ENCODE results near the gene ATP8A2. TPM values are rescaled to one million over a fixed set of nuclear protein-coding genes. Genes with fewer than 3 reads are reported as not detected.

The ATP8A2 gene
- total RNA-seq, 2 donors from 2014 or later = 0.13 to 0.21 TPM

- Mint-ChIP-seq H3K27me3 (peaks cover 3% of the 10 kb centered on the region), H3K9me3 (peaks cover 7% of the 10 kb centered on the region), H3K27ac (no peak overlapping the region), H3K4me1 (no peaks in the 10 kb centered on the region), H3K4me3 (no peak overlapping the region), H3K36me3 (ENCODE audit: low read depth) (no peaks in the 10 kb centered on the region)
- ATAC-seq (replicated peaks) = no peak
Observed at GRCh38 chr13:25992076-25992475, 620.3 kb downstream of the ATP8A2 start.

GRCh38 chr13:26007261-26008125 lies 635.7 kb downstream of the ATP8A2 start:
- ATAC-seq (replicated peaks) = peak; percentile 37
- Mint-ChIP-seq H3K4me3 (no peak overlapping the region), H3K4me1 (peaks cover 5% of the 10 kb centered on the region), H3K27ac (no peak overlapping the region), H3K27me3 (peaks cover 9% of the 10 kb centered on the region), H3K36me3 (ENCODE audit: low read depth) (no peaks in the 10 kb centered on the region), H3K9me3 (peaks cover 5% of the 10 kb centered on the region)

GRCh38 chr13:26010487-26011207 lies 638.9 kb downstream of the ATP8A2 start:
- Mint-ChIP-seq H3K9me3 (no peaks in the 10 kb centered on the region), H3K4me1 (peaks cover 5% of the 10 kb centered on the region), H3K4me3 (no peak overlapping the region), H3K27ac (no peak overlapping the region), H3K27me3 (no peaks in the 10 kb centered on the region), H3K36me3 (ENCODE audit: low read depth) (no peaks in the 10 kb centered on the region)
- ATAC-seq (replicated peaks) = no peak

DNA sequence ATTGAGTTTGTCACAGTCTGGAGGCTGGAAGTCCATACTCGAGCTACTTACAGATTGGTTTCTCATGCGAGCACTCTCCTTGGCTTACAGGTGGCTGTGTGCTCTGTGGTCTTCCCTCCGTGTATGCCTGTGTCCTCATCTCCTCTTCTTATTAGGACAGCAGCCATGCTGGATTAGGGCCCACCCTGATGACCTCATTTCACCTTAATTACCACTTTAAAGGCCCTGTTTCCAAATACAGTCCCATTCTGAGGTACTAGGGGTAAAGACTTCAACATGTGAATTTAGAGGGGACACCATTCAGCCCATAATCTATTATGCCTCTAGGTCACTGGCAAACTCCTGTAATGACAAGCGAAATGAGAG lies 639.4 kb downstream of the ATP8A2 start:
- Mint-ChIP-seq H3K4me3 (peak overlapping the region; percentile 72), H3K4me1 (peaks cover 5% of the 10 kb centered on the region), H3K36me3 (ENCODE audit: low read depth) (no peaks in the 10 kb centered on the region), H3K27me3 (no peaks in the 10 kb centered on the region), H3K27ac (no peak overlapping the region), H3K9me3 (no peaks in the 10 kb centered on the region)
- ATAC-seq (replicated peaks) = no peak

GRCh38 chr13:26011996-26012821 lies 640.4 kb downstream of the ATP8A2 start:
- H3K27ac Mint-ChIP-seq = no peak overlapping the region

DNA sequence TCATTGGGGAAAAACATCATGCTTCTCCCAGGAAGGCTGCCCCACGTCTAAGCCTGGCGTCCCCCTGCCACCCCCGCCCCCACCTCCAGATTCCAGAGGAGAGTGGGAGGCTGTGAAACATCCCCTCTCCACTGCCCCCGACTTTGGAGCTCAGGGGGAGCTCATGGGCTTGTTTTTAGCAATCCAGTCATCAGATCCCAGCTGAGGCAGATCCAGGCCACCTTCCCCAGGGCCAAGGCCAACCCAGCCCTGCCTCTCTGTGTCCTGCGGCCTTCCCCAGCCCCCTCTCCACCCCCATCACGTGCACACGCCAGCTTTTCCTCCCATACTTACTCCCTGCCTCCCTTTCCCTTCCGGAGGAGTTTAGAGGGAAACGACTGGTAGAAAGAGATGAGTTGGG lies 641.2 kb downstream of the ATP8A2 start:
- H3K9me3 Mint-ChIP-seq = no peaks in the 10 kb centered on the region
- H3K27ac Mint-ChIP-seq = no peak overlapping the region
- H3K4me3 Mint-ChIP-seq = peak overlapping the region; percentile 72
- no peaks in the 10 kb centered on the region for H3K36me3 Mint-ChIP-seq (ENCODE audit: low read depth)
- no peak for ATAC-seq (replicated peaks)
- H3K4me1 Mint-ChIP-seq = peaks cover 3% of the 10 kb centered on the region
- H3K27me3 Mint-ChIP-seq = no peaks in the 10 kb centered on the region

More at GRCh38 chr13:26011996-26012821, 640.4 kb downstream of the ATP8A2 start:
- ATAC-seq (replicated peaks) = peak; percentile 88
- Mint-ChIP-seq H3K9me3 (no peaks in the 10 kb centered on the region), H3K4me3 (peak overlapping the region; percentile 72), H3K4me1 (peaks cover 5% of the 10 kb centered on the region), H3K27me3 (no peaks in the 10 kb centered on the region), H3K36me3 (ENCODE audit: low read depth) (no peaks in the 10 kb centered on the region)

GRCh38 chr13:26015271-26016125 lies 643.7 kb downstream of the ATP8A2 start:
- no peak overlapping the region for H3K4me3 Mint-ChIP-seq
- no peaks in the 10 kb centered on the region for H3K27me3 Mint-ChIP-seq
- no peaks in the 10 kb centered on the region for H3K4me1 Mint-ChIP-seq
- ATAC-seq (replicated peaks) = no peak
- H3K27ac Mint-ChIP-seq = no peak overlapping the region
- H3K9me3 Mint-ChIP-seq = no peaks in the 10 kb centered on the region
- H3K36me3 Mint-ChIP-seq (ENCODE audit: low read depth) = peaks cover 1% of the 10 kb centered on the region

GRCh38 chr13:26016189-26016588 lies 644.4 kb downstream of the ATP8A2 start:
- no peaks in the 10 kb centered on the region for H3K4me1 Mint-ChIP-seq
- H3K36me3 Mint-ChIP-seq (ENCODE audit: low read depth) = peaks cover 5% of the 10 kb centered on the region
- no peak overlapping the region for H3K4me3 Mint-ChIP-seq
- ATAC-seq (replicated peaks) = no peak
- no peak overlapping the region for H3K27ac Mint-ChIP-seq
- no peaks in the 10 kb centered on the region for H3K27me3 Mint-ChIP-seq
- no peaks in the 10 kb centered on the region for H3K9me3 Mint-ChIP-seq

DNA sequence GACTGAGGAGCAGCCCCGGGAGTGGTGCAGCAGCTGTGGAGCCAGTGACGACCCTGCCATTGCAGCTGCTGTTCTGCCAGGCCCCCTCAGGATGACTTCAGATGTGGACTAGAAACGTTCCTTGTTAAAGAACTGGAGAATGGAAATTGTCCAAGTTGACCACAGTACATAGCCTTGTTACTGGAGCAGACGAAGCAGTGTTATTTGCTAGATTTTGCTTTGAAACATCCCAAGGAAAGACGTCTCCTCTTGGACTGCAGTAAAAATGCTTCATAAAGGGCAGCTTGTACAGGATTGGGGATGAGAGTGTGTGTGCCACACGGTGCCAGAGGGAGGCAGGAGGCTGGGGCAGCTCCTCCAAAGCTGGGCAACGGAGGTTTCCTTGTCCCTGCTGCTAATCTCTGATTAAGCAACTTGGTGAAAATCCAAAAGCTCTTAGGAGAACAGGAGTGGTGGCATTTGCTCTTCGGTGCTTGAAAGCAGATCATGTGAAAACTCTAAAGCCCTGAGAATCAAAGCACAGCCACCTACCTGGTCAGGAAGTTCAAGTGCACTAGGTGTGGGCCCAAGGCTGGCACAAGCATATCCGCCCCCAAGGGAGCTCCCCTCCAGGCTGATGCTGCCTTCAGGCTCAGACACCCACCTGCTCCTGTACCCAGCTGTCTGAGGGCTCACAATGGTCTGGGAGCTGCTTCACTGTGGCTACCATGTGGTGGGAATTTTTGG lies 645.6 kb downstream of the ATP8A2 start:
- Mint-ChIP-seq H3K27ac (no peak overlapping the region), H3K27me3 (no peaks in the 10 kb centered on the region)
- no peak for ATAC-seq (replicated peaks)

DNA sequence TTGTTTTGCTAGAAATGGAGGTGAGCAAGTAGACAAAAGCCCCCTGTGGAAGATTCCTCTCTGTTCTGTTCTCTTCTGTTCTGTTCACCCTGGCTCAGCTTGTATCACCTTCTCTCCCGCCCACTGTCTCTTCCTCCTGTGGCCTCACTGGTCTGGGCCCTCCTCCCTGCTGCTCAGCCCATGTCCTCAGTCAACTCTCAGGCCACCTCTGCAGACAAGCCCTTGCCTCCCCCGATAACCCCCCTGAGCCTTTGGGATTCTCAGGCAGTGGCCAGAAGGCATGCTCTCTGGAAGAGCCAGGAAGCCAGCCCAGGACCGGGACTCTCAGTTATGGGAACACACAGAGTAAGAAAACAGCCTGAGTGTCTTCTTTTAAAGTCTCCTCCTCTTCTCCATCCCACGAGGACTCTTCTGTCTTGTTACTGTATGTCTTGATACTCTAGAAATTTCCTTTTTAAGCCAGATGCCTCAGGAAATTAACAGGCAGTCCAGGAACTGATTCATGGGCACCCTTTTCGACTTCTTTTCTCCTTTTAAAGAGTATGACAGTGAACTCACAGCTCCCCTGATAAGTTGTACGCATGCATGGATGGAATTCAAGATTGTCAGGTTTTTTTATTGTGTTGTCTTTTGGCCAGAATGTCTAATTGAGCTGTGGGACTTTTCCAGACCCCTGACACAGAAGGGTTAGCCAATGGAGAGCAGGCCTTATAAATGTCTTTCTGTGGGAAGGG lies 646.3 kb downstream of the ATP8A2 start:
- Mint-ChIP-seq H3K9me3 (no peaks in the 10 kb centered on the region), H3K4me1 (no peaks in the 10 kb centered on the region), H3K4me3 (no peak overlapping the region), H3K27ac (no peak overlapping the region), H3K27me3 (no peaks in the 10 kb centered on the region), H3K36me3 (ENCODE audit: low read depth) (peaks cover 5% of the 10 kb centered on the region)
- ATAC-seq (replicated peaks) = no peak

More for the DNA sequence above, 645.6 kb downstream of the ATP8A2 start:
- H3K36me3 Mint-ChIP-seq (ENCODE audit: low read depth) = peaks cover 5% of the 10 kb centered on the region
- H3K4me3 Mint-ChIP-seq = no peak overlapping the region
- H3K4me1 Mint-ChIP-seq = no peaks in the 10 kb centered on the region
- H3K9me3 Mint-ChIP-seq = no peaks in the 10 kb centered on the region

DNA sequence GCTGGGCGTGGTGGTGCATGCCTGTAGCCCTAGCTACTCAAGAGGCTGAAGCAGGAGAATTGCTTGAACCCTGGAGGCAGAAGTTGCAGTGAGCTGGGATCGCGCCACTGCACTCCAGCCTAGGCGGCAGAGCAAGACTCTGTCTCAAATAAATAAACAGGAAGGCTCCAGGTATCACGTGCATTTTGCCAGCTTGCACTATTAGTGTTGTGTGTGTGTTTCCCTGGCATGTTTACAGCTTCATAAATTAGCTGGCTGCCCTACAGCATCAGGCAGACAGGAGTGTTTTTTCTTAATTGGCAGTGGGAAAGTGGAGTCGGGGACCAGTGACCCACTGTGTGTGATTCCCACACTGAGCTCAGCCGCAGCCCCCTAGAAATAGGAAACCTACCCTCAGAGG lies 647.5 kb downstream of the ATP8A2 start:
- ATAC-seq (replicated peaks) = no peak
- no peaks in the 10 kb centered on the region for H3K27me3 Mint-ChIP-seq
- no peaks in the 10 kb centered on the region for H3K4me1 Mint-ChIP-seq
- H3K36me3 Mint-ChIP-seq (ENCODE audit: low read depth) = peaks cover 5% of the 10 kb centered on the region
- no peak overlapping the region for H3K27ac Mint-ChIP-seq
- no peak overlapping the region for H3K4me3 Mint-ChIP-seq
- no peaks in the 10 kb centered on the region for H3K9me3 Mint-ChIP-seq

- no peaks in the 10 kb centered on the region for H3K27me3 Mint-ChIP-seq
- H3K4me1 Mint-ChIP-seq = no peaks in the 10 kb centered on the region
- no peak overlapping the region for H3K4me3 Mint-ChIP-seq
- ATAC-seq (replicated peaks) = no peak
- no peak overlapping the region for H3K27ac Mint-ChIP-seq
- H3K36me3 Mint-ChIP-seq (ENCODE audit: low read depth) = peaks cover 5% of the 10 kb centered on the region
- H3K9me3 Mint-ChIP-seq = no peaks in the 10 kb centered on the region
Observed at GRCh38 chr13:26019881-26020870, 648.4 kb downstream of the ATP8A2 start.

All from activated T-helper 17 cell treated with anti-CD3 and anti-CD28 coated beads, Interleukin-2, amount 50 U/mL, for 72 hours (primary cell).